Measurements from ENCODE around the gene TMEM47.
A peak's percentile ranks its signal among the peaks of the same experiment; 100 is the strongest.

TMEM47 gene

DNA sequence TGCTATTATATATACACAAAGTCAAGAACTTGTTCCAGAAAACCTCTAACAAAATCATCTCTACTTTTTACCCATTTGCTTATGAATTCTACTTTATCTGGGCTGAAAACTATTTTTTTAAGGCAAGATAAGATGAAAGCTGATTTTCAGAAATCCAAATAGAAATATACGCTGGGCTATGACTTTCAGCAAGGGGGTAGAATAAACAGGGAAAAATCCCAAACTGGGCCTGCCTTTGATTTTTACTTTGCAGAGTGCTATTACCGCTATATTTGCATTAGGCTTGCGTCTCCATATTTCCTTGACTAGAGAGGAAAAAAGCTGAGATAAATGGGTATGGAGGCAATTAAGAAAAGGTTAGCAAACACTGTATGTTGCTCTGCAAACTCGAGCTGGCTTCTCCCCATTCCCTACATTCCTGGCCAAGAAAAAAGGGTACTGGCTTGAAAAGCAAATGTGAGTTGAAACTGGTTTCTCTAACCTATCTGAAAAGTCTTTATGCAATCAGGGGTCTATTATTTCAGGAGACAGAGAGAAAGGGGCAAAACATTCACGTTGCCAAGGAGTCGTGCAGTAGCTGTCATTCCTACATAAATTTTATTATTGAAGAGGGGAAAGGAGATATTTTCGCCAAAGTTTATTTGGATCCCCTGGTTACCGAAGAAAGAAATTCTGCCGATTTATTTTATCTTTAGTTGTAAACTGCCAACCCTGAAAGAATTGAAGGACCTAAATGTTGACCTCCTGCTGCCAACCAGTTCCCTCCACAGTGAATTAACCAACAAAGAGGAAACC, 2.2 kb downstream of the TMEM47 start:
- no peak overlapping the region for H3K27ac ChIP-seq
- TF ChIP-seq, protein P1, sequence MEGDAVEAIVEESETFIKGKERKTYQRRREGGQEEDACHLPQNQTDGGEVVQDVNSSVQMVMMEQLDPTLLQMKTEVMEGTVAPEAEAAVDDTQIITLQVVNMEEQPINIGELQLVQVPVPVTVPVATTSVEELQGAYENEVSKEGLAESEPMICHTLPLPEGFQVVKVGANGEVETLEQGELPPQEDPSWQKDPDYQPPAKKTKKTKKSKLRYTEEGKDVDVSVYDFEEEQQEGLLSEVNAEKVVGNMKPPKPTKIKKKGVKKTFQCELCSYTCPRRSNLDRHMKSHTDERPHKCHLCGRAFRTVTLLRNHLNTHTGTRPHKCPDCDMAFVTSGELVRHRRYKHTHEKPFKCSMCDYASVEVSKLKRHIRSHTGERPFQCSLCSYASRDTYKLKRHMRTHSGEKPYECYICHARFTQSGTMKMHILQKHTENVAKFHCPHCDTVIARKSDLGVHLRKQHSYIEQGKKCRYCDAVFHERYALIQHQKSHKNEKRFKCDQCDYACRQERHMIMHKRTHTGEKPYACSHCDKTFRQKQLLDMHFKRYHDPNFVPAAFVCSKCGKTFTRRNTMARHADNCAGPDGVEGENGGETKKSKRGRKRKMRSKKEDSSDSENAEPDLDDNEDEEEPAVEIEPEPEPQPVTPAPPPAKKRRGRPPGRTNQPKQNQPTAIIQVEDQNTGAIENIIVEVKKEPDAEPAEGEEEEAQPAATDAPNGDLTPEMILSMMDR (IDR thresholded peaks at IDR 0.05): no peak
- TF ChIP-seq ZFX (IDR thresholded peaks at IDR 0.05; ENCODE audit: borderline replicate concordance): no peak

DNA sequence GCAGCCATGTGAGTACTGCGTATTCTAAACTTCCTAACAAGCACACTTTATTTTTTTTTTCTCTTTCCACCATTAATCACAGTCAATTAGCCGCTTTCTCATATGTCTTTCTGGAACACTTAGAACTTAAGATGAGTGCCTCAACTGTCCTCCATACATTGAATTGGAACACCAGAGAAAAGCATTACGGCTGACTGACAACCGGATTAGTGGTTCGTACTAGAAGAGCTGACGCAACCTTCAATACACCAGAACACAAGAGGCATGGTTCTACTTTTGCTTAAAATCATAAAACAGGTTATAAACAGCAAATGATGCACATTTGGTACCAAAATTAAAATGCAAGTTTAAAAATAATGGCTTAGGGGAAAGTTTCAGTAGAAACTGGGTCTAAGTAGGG, 3.3 kb downstream of the TMEM47 start:
- TF ChIP-seq, protein P1 (IDR thresholded peaks at IDR 0.05): no peak
- TF ChIP-seq ZFX (IDR thresholded peaks at IDR 0.05; ENCODE audit: borderline replicate concordance): no peak
- no peak overlapping the region for H3K27ac ChIP-seq

- no peak for TF ChIP-seq ZFX (IDR thresholded peaks at IDR 0.05; ENCODE audit: borderline replicate concordance)
- TF ChIP-seq, protein P1 (IDR thresholded peaks at IDR 0.05): no peak
These were observed 14.2 kb downstream of the TMEM47 start for GRCh38 chrX:34642849-34643248.

DNA sequence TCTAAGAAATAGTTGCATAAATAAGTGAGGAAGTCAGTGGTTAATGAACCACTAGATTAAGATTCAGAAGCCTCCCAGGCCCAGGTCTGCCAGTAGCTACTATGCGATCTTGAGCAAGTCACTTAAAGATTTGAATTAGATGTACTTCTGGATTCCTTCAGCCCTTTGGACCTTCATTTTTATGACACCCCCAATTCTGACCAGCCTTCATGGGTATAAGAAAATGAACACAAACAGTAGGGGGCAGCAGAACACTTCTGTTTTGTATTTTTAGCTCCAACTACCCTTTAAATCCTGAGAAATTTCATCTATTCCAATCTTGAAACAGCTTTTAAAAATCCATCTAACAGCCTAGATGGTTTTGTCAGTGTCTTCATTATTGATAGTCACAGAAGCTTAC, 19.0 kb downstream of the TMEM47 start:
- H3K27ac ChIP-seq: no peak overlapping the region
- TF ChIP-seq ZFX (IDR thresholded peaks at IDR 0.05; ENCODE audit: borderline replicate concordance): no peak
- TF ChIP-seq, protein P1 (IDR thresholded peaks at IDR 0.05): peak; percentile 56

More at GRCh38 chrX:34642849-34643248, 14.2 kb downstream of the TMEM47 start:
- no peak overlapping the region for H3K27ac ChIP-seq

GRCh38 chrX:34634349-34634748, 22.7 kb downstream of the TMEM47 start:
- no peak overlapping the region for H3K27ac ChIP-seq
- TF ChIP-seq, protein P1 (IDR thresholded peaks at IDR 0.05): no peak
- TF ChIP-seq ZFX (IDR thresholded peaks at IDR 0.05; ENCODE audit: borderline replicate concordance): no peak

GRCh38 chrX:34632384-34632783, 24.7 kb downstream of the TMEM47 start:
- no peak for TF ChIP-seq ZFX (IDR thresholded peaks at IDR 0.05; ENCODE audit: borderline replicate concordance)
- TF ChIP-seq, protein P1 (IDR thresholded peaks at IDR 0.05): no peak

GRCh38 chrX:34631479-34632220, 25.4 kb downstream of the TMEM47 start:
- TF ChIP-seq ZFX (IDR thresholded peaks at IDR 0.05; ENCODE audit: borderline replicate concordance): no peak
- TF ChIP-seq, protein P1 (IDR thresholded peaks at IDR 0.05): no peak
- no peak overlapping the region for H3K27ac ChIP-seq

More at GRCh38 chrX:34632384-34632783, 24.7 kb downstream of the TMEM47 start:
- H3K27ac ChIP-seq: no peak overlapping the region

Measured in 22Rv1 (cell line).